Psoas muscle (tissue), 8 donors: ENCODE data around the gene HEATR5A. TPM values are rescaled to one million over a fixed set of nuclear protein-coding genes. Genes with fewer than 3 reads are reported as not detected.
"Not testable (repeated sequence)": the region's sequence is repeated elsewhere in the genome, so short reads cannot be mapped to it uniquely, and the experiment has no call there.

Source experiments
- ATAC-seq, 4 donors: fragments of 200-7000 bp; cut with Tn5 transposase; one replicate each; pipeline ENCODE4 v1.9.1; 2020; ENCODE audit warnings: moderate library complexity in 3 of 4, mild to moderate bottlenecking in 2 of 4
- DNase-seq, 2 donors: peaks; one replicate each; pipeline ENCODE4 v3.0.0-alpha.2; 2020
- H3K27ac ChIP-seq: fragments of 200-600 bp; one replicate; pipeline ENCODE4 v1.8.0; 2022
- H3K27me3 ChIP-seq, 3 donors: fragments of 200-600 bp in 1 of 3; one replicate each; pipeline versions ENCODE4 v1.6.1 to v1.8.0; 2013 to 2022; ENCODE audit warnings: low read length in 2 of 3, mild to moderate bottlenecking in 2 of 3, moderate library complexity in 1 of 3; ENCODE audit not compliant: insufficient read depth in 3 of 3
- H3K36me3 ChIP-seq, 2 donors: fragments of 200-600 bp in 1 of 2; one replicate each; pipeline versions ENCODE4 v1.6.1 to v1.8.0; 2013 to 2022; ENCODE audit warnings: low read depth in 1 of 2, mild to moderate bottlenecking in 1 of 2, moderate library complexity in 1 of 2; ENCODE audit not compliant: insufficient read depth in 1 of 2
- H3K4me1 ChIP-seq: fragments of 200-600 bp; one replicate; pipeline ENCODE4 v1.8.0; 2022
- H3K4me3 ChIP-seq: fragments of 200-600 bp; one replicate; pipeline ENCODE4 v1.8.0; 2022; ENCODE audit warnings: mild to moderate bottlenecking
- H3K9me3 ChIP-seq: fragments of 200-600 bp; one replicate; pipeline ENCODE4 v1.8.0; 2022
- WGBS, 3 donors: extraction: QIAGEN DNeasy Blood & Tissue Kit; methylation state at CpG; one replicate each; pipeline versions ENCODE4 v1.1.6 to v1.1.7; 2013; 5-methylcytosine and 5-hydroxymethylcytosine counted together
- intact Hi-C, 2 donors: fragments of 100-400 bp; cut with DNase I; formaldehyde crosslinking; loops; one replicate each; pipeline versions ENCODE4 v1.11.0 to v1.14.2; 2022
- polyA plus RNA-seq, 3 donors: library from polyadenylated mRNA; stranded (reverse); fragments of 200-250 nt; gene quantifications; one replicate each; pipeline ENCODE4 v1.2.3, GENCODE V29; 2013
- total RNA-seq, 4 donors: library from RNA; stranded (reverse); fragmentation: NEBNext Ultra II Directional in 2 of 4; extraction: Animal tissue kit (Norgen Biotek cat#: 25700) in 2 of 4; gene quantifications; one replicate each; pipeline versions ENCODE4 v1.2.1 to v1.2.4, GENCODE V29; 2021 to 2023
- TF ChIP-seq, protein P1 (sequence below): fragments of 200-600 bp; IDR thresholded peaks from one replicate; pipeline ENCODE4 v1.8.0; 2022; ENCODE audit warnings: antibody characterized with exemption
- donor health status: healthy with polysubstance abuse.
- donor health status: DM: no; HTN: no; CAD: no; lungs with moderate emphysema.
- donor health status: Bipolar disorder and iron deficiency.
- donor health status: healthy.
- donor health status: DM: yes; HTN: yes; CAD: no.
- donor health status: DM: no; HTN: no; CAD: no.
- donor health status: DM: no; HTN: no; CAD: no.
- donor health status: DM: yes; HTN: yes; CAD: no.

Gene HEATR5A
- total and polyA plus RNA-seq, 7 donors, result 10.2 to 40.4 (median 21.5) TPM

DNA sequence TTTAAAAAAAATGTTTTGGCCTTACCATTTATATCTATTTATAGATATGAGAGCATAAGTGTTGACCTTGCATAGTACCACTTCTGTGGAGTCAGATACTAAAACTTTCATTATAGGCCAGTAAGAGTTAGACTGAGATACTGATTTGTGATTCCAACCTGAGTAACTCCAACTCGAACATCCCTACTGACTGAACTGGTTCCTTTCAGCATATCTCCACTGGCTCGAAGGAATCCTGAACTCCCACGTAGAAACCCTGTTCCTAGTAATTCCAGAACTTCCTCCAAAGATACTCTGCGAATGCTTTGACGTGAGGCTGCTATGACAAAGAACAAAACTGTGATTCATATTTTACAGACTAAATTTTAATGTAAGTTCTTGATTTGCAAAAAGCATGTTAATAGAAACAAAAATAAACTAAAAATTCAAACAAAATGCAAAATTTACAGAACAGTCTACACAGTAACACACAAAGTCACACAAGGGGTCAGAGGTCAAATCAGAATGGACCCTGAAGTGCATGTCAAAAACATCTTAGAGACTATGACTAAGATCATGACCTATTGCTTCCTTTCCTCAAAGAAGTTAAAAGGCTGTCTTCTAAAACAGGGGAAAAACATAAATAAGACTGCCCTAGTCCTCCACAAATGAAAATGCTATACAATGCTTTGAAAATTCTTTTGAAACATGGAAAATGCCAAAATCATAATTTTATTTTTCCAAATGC is 31.5 kb downstream of the HEATR5A start:
- H3K36me3 ChIP-seq, result peaks cover 8 to 43% of the 10 kb centered on the region in 2 donors
- H3K9me3 ChIP-seq, result no peaks in the 10 kb centered on the region
- H3K4me1 ChIP-seq, result peaks cover 15% of the 10 kb centered on the region
- intact Hi-C loops, result no loop called here
- WGBS, 3 donors, result 56 to 72% (median 56%) methylated on average over 5 of the region's 5 CpGs
- DNase-seq, result no peak
- TF ChIP-seq, protein P1, sequence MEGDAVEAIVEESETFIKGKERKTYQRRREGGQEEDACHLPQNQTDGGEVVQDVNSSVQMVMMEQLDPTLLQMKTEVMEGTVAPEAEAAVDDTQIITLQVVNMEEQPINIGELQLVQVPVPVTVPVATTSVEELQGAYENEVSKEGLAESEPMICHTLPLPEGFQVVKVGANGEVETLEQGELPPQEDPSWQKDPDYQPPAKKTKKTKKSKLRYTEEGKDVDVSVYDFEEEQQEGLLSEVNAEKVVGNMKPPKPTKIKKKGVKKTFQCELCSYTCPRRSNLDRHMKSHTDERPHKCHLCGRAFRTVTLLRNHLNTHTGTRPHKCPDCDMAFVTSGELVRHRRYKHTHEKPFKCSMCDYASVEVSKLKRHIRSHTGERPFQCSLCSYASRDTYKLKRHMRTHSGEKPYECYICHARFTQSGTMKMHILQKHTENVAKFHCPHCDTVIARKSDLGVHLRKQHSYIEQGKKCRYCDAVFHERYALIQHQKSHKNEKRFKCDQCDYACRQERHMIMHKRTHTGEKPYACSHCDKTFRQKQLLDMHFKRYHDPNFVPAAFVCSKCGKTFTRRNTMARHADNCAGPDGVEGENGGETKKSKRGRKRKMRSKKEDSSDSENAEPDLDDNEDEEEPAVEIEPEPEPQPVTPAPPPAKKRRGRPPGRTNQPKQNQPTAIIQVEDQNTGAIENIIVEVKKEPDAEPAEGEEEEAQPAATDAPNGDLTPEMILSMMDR, result no peak
- H3K27ac ChIP-seq, result peak overlapping the region; percentile 59
- no peak overlapping the region for H3K4me3 ChIP-seq
- no peaks in the 10 kb centered on the region for H3K27me3 ChIP-seq
- peak; percentile 74 to 90 (median 80) for ATAC-seq

DNA sequence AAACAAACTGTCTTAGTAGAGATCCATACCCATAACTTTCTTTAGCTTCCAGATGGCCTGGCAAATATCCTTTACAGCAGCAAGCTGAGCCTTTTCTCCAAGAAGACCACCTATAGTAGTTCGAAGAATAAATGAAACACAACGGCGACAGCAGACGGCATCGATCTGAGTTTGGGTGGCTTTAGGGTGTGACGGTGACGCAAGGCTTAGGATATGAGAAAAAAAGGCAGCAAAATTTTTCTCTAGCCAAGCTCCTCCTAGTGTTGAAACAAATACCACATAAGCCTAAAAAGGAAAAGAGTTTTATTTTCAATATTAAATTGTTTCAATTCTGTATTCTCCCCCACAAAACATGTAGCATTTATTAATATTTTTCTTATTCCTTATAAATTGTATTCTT is 33.3 kb downstream of the HEATR5A start:
- peaks cover 5 to 50% of the 10 kb centered on the region in 2 donors for H3K36me3 ChIP-seq
- ATAC-seq, result no peak
- H3K9me3 ChIP-seq, result no peaks in the 10 kb centered on the region
- H3K4me3 ChIP-seq, result no peak overlapping the region
- no peaks in the 10 kb centered on the region for H3K27me3 ChIP-seq
- TF ChIP-seq, protein P1, result no peak
- intact Hi-C loops, result no loop called here
- H3K27ac ChIP-seq, result no peak overlapping the region
- no peak for DNase-seq
- peaks cover 15% of the 10 kb centered on the region for H3K4me1 ChIP-seq
- WGBS, 3 donors, result 94 to 96% (median 96%) methylated on average over 7 of the region's 7 CpGs

DNA sequence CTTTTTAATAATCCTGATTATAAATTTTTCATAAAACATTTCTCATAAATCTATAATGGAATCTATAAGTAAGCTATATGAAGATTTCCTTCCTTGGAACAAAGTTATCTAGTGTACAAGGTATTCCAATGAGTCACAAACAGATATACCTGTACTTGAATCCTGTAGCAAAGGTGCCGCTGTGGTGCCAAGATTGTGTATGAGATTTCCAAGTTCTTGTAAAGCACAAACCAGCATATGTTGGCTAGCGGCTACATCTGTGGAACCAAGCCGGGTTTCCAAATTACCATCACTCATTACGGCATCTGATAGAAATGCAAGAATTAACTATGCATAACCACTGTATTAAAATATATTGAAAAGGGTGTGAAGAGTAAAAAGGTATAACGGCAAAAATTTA is 34.1 kb downstream of the HEATR5A start:
- intact Hi-C loops, result no loop called here
- no peak for ATAC-seq
- no peak for DNase-seq
- Histone ChIP-seq H3K27me3 (no peaks in the 10 kb centered on the region), H3K4me3 (no peak overlapping the region), H3K27ac (no peak overlapping the region), H3K4me1 (peaks cover 15% of the 10 kb centered on the region), H3K36me3 (peaks cover 9 to 58% of the 10 kb centered on the region in 2 donors), H3K9me3 (no peaks in the 10 kb centered on the region)
- WGBS, 3 donors, result 96 to 97% (median 96%) methylated on average over 5 of the region's 5 CpGs
- TF ChIP-seq, protein P1, result no peak

DNA sequence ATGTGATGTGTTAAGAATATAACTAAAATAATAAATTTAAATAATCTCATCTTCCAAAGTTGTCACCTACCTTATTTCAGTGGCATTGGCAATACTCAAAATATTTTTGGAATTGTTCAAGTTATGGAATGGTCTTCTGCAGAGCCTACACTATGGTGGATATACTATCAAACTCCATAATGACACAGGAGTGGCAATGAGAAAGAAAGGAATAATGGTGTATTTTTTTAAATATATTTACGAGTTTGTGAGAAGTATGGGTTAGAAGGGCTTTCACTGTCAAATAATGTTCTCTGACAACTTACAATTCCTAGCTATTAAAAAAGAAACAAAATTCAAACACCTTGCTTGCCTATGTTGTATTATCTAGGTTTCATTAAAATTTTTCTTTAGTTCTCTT is 38.1 kb downstream of the HEATR5A start:
- no peaks in the 10 kb centered on the region for H3K9me3 ChIP-seq
- H3K4me3 ChIP-seq, result no peak overlapping the region
- TF ChIP-seq, protein P1, result no peak
- H3K36me3 ChIP-seq, result peaks cover 7 to 90% of the 10 kb centered on the region in 2 donors
- H3K4me1 ChIP-seq, result no peaks in the 10 kb centered on the region
- H3K27ac ChIP-seq, result no peak overlapping the region
- WGBS, 3 donors, result 94 to 97% (median 96%) methylated on average over 1 of the region's 1 CpG
- intact Hi-C loops, result no loop called here
- no peaks in the 10 kb centered on the region for H3K27me3 ChIP-seq
- ATAC-seq (no peak), DNase-seq (no peak)

DNA sequence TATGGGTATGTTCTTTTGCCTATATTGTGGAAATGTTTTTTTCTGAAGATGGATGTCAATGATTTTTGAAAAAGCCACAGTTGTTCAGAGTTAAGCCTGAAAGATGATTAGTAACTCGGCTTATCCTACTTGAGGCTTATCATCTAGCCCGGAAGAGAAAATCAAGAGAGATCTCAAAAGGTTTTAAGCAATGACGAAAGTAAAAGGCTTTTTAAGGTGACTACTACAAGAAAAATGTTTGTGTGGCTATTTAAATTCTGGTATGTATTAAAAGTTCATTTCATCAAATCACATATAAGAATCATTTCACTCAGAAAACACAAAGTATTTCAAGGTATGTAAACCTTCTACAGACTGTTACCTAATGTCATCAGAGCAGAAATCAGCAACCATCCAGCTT is 40.2 kb downstream of the HEATR5A start:
- no peaks in the 10 kb centered on the region for H3K9me3 ChIP-seq
- H3K4me1 ChIP-seq, result no peaks in the 10 kb centered on the region
- peaks cover 7 to 83% of the 10 kb centered on the region in 2 donors for H3K36me3 ChIP-seq
- H3K4me3 ChIP-seq, result no peak overlapping the region
- ATAC-seq (no peak), DNase-seq (no peak)
- TF ChIP-seq, protein P1, result no peak
- no peaks in the 10 kb centered on the region for H3K27me3 ChIP-seq
- intact Hi-C loops, result no loop called here
- 94 to 97% (median 95%) methylated on average over 3 of the region's 3 CpGs for WGBS, 3 donors
- no peak overlapping the region for H3K27ac ChIP-seq

DNA sequence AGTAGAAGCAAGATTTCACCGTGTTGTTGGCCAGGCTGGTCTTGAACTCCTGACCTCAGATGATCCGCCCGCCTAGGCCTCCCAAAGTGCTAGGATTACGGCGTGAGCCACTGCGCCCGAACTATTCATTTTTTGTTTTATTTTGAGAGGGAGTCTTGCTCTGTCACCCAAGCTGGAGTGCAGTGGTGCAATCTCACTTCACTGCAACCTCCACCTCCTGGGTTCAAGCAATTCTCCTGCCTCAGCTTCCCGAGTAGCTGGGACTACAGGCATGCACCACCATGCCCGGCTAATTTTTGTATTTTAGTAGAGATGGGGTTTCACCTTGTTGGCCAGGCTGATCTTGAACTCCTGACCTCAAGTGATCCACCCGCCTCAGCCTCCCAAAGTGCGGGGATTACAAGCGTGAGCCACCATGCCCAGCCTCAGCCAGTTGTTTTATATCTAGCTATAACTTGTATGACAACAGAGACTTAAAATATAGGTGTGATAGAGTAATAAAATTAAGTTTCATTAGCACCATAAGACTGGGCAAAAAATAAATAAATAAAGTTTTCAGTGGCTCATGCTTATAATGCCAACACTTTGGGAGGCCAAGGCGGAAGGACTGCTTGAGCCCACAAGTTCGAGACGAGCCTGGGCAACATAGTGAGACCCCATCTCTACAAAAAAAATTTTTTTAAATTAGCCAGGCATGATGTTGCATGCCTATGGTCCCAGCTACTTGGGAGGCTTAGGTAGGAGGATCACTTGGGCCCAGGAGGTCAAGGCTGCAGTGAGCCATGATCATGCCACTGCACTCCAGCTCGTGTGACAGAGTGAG is 41.0 kb downstream of the HEATR5A start:
- not testable (repeated sequence) for H3K27ac ChIP-seq

More for the DNA sequence above, 41.0 kb downstream of the HEATR5A start:
- H3K4me3 ChIP-seq, DNase-seq, ATAC-seq, H3K27me3 ChIP-seq, intact Hi-C loops, H3K9me3 ChIP-seq, H3K4me1 ChIP-seq: not testable (repeated sequence)
- peaks cover 4 to 83% of the 10 kb centered on the region in 2 donors for H3K36me3 ChIP-seq
- WGBS, 3 donors, result 96% methylated on average over 16 of the region's 16 CpGs
